OCI-LY1 (cell line): Measurements from ENCODE around the gene CLEC4F.

Experiments used
- EZH2 ChIP-seq: fragments of 200-600 bp; sonication (generic), shearing (Covaris generic); IDR thresholded peaks from 2 replicates; pipeline ENCODE4 v1.8.0; 2017; ENCODE audit warnings: borderline replicate concordance, mixed run types, mild to moderate bottlenecking, antibody characterized with exemption, low read length, moderate library complexity, mixed read lengths
- TF ChIP-seq, protein P1 (sequence below): fragments of 200-600 bp; sonication (generic), shearing (Covaris generic); IDR thresholded peaks from 2 replicates; pipeline ENCODE4 v1.5.1; 2017; ENCODE audit warnings: mild to moderate bottlenecking, antibody characterized with exemption, low read length, moderate library complexity, mixed read lengths

DNA sequence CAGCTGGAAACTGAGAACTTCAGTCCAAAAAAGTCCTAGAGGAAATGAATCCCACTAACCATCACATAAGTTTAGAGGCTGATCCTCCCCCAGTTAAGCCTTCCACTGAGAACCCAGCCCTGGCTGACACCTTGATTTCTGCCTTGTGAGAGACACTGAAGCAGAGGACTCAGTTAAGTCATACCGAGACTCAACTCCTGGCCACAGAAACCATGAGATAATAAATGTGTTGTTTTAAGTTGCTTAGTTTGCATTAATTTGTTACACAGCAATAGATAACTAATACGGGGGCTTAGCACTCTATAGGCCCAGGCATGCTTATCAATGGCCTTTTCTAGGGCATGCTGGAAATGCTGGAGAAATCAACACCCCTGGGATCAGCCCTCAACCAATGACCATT is 49.0 kb downstream of the CLEC4F start:
- TF ChIP-seq, protein P1, sequence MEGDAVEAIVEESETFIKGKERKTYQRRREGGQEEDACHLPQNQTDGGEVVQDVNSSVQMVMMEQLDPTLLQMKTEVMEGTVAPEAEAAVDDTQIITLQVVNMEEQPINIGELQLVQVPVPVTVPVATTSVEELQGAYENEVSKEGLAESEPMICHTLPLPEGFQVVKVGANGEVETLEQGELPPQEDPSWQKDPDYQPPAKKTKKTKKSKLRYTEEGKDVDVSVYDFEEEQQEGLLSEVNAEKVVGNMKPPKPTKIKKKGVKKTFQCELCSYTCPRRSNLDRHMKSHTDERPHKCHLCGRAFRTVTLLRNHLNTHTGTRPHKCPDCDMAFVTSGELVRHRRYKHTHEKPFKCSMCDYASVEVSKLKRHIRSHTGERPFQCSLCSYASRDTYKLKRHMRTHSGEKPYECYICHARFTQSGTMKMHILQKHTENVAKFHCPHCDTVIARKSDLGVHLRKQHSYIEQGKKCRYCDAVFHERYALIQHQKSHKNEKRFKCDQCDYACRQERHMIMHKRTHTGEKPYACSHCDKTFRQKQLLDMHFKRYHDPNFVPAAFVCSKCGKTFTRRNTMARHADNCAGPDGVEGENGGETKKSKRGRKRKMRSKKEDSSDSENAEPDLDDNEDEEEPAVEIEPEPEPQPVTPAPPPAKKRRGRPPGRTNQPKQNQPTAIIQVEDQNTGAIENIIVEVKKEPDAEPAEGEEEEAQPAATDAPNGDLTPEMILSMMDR = no peak
- no peak for TF ChIP-seq EZH2
